Measurements from ENCODE around the gene CTNNA3.
"Not testable (repeated sequence)": the region's sequence is repeated elsewhere in the genome, so short reads cannot be mapped to it uniquely, and the experiment has no call there.

The CTNNA3 gene

DNA sequence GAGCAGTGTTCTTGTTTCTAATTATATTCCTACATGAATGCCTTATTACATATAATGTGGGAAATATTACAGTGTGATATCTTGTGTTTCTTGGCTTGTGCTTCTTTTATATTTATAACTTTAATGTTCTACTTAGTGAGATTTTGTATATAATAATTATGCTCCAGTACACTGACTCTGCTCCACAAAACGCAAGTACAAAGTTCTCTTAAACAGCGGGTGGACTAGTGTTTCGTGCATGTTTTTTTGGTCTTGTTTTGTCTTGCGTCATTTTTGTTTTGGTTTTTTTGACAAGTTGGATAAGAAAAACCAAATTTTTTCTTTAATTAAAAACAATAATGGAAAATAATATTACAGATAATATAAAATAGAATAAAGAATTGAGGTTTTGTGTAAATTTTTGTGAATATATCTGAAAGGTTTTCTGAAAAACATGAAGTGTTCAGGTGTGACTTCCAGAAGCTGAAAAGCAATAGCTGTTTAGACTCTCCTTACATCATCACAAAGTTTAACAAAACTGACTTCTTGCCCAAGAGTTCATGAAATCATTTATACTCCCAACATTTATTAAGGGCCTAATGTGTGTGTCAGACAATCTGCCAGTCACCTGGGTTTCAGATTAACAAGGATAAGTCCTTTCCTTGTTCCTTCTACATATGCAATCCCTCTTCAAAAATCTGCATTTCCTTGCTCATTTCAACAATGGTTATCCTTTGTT lies 438.4 kb downstream of the CTNNA3 start:
- FAIRE-seq (no peak), DNase-seq (ENCODE audit: low spot score) (no peak)

DNA sequence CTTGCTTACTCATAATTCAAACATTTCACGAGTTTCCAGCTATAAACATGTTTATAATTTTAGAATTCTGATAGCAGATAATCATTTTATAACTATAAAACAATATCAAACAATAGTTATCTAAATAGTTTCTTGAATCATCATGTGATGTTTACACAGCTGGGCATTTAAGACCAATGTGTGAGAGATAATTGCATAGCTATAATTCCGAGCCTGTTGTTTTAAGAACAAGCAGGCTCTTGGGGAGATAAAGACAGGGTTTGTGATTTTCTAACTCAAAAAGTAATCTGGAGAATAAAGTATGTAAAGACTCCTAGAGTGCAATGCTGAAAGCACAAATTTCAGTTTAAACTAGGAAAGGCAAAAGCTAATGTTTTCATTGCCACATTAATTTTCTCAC lies 439.0 kb downstream of the CTNNA3 start:
- DNase-seq (ENCODE audit: low spot score): no peak
- FAIRE-seq: no peak

- DNase-seq (ENCODE audit: low spot score): no peak
- FAIRE-seq: no peak
These were observed 445.3 kb downstream of the CTNNA3 start for GRCh38 chr10:67250686-67251085.

DNA sequence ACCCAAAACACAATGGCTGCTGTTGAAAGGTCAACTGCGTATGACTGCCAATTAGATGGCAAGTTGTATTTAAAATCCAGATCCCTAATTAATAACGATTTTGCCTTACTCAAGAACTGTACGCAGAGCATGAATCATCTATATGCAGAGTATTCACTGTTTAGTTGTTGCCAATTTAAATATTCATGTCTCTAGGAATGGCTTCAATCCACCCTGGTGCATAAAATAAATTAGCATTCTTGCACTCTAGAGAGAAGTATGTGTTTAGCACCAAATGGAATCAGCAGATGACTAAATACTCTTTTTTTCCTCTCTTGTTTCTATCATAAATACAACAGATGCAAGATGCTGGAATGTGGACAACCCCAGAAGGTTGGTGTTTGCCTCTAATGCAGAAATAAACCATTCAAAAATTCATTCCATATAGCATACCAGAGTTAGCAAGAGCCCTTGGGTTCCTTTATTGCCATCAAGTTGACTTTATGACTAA lies 449.9 kb downstream of the CTNNA3 start:
- no peak for DNase-seq (ENCODE audit: low spot score)
- no peak for FAIRE-seq

DNA sequence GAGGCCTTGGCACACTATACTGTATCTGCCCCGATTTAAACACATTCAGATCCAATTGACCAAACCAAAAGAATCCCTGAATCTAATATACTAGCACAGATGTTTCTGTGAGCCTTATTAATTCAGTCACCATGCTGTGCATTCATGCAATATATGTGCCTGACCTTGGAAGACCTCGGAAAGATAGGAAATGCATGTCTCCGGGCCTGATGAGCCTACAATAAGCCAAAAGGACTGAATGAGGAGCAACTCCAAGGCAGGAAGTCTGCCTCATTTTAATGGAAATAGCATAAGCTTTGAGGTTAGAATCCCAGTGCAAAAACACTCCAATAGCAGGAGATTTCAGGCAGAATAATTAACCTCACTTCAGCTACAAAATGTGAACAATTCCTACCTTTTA lies 453.5 kb downstream of the CTNNA3 start:
- FAIRE-seq: no peak
- no peak for DNase-seq (ENCODE audit: low spot score)

GRCh38 chr10:67241451-67241850 lies 454.5 kb downstream of the CTNNA3 start:
- no peak for FAIRE-seq
- DNase-seq (ENCODE audit: low spot score): no peak

DNA sequence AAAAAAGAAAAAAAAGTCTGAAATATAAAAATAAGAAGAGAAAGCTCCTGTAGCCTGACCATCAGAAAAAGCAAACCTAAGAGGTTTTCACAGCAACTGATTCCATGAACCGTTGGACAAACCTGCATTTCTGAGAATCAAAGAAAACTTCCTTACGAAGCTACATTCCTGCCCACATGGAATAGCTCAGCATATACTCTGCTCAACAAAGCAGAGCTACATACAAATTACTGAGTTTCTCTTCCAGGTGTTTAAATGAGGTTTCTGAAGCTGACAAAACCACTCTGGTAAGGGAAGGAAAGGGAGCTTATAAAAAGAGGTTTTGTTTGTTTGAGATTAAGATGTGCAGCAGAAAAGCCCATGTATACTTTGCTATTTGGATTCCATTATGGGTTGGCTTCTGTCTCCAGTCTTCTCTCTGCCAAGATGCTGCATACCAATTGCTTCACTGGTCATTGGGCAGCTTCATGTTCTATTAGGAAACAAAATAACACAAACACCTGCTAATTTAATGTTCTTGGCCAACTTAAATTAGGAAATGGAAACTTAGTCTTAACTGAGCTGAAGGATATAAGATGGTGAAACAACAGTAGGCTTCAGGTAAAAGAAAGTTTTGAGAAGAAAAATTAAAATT lies 456.0 kb downstream of the CTNNA3 start:
- no peak for FAIRE-seq

DNA sequence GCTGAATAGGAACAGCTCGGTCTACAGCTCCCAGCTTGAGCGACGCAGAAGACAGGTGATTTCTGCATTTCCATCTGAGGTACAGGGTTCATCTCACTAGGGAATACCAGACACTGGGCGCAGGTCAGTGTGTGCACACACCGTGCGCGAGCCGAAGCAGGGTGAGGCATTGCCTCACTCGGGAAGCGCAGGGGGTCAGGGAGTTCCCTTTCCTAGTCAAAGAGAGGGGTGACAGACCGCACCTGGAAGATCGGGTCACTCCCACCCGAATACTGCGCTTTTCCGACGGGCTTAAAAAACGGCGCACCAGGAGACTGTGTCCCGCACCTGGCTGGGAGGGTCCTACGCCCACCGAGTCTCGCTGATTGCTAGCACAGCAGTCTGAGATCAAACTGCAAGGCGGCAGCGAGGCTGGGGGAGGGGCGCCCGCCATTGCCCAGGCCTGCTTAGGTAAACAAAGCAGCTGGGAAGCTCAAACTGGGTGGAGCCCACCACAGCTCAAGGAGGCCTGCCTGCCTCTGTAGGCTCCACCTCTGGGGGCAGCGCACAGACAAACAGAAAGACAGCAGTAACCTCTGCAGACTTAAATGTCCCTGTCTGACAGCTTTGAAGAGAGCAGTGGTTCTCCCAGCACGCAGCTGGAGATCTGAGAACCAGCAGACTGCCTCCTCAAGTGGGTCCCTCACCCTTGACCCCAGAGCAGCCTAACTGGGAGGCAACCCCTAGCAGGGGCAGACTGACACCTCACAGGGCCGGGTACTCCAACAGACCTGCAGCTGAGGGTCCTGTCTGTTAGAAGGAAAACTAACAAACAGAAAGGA lies 465.1 kb downstream of the CTNNA3 start:
- not testable (repeated sequence) for FAIRE-seq; DNase-seq (ENCODE audit: low spot score)

More for the DNA sequence above, 456.0 kb downstream of the CTNNA3 start:
- no peak for DNase-seq (ENCODE audit: low spot score)

DNA sequence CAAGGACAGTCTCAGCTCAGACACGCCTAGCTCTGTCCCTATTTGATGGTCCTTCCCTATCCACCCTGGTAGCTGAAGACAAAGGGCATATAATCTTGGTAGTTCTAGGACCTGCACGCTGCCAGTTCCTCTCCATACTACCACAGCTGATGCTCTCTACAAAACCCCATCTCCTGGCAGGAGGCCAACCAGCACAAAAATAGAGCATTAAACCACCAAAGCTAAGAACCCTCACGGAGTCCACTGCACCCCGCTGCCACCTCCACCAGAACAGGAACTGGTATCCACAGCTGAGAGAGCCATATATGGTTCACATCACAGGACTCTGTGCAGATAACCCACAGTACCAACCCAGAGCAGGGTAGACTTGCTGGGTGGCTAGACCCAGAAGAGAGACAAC lies 470.8 kb downstream of the CTNNA3 start:
- no peak for FAIRE-seq
- no peak for DNase-seq (ENCODE audit: low spot score)

DNA sequence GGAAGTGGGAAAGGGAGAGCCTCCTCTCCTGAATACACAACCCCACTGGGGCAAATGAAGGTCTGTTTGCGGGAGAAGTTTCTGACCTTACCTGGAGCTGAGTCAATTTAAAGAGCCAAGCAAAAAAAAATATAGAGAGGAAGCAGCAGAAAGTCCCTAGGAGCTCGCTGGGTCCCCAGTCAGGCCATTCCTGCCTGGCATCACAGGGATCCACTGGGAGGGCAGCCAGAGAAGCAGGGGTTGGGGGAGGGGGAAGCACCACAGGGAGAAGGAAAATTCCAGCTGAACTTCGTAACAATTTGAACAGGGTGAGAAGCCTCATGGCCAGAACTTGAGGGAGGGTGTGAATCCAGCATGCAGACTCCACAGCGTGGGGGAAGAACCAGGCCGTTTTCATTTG lies 471.4 kb downstream of the CTNNA3 start:
- FAIRE-seq (no peak), DNase-seq (ENCODE audit: low spot score) (no peak)

- DNase-seq (ENCODE audit: low spot score): no peak
- no peak for FAIRE-seq
These were observed 473.1 kb downstream of the CTNNA3 start for GRCh38 chr10:67222934-67223333.

GRCh38 chr10:67221939-67222494 lies 474.0 kb downstream of the CTNNA3 start:
- DNase-seq (ENCODE audit: low spot score) (no peak), FAIRE-seq (no peak)

DNA sequence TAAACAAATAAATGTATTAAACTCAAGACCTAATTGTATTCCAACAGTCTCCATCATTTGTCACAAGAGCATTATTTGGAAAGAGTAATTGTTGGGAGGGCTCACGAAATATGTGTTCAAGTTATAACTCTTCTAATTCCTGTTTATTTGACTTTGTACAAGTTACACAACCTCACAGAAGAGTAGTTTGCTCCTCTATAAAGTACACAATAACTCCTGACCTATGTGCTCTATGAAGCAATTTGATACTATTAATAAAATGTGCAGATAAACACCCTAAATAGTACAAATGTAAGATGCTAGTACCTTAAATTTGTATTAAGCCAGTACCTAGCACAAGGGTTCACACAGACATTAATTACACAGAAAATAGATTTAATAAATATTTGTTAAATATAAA lies 484.3 kb downstream of the CTNNA3 start:
- no peak for FAIRE-seq
- DNase-seq (ENCODE audit: low spot score): no peak

DNA sequence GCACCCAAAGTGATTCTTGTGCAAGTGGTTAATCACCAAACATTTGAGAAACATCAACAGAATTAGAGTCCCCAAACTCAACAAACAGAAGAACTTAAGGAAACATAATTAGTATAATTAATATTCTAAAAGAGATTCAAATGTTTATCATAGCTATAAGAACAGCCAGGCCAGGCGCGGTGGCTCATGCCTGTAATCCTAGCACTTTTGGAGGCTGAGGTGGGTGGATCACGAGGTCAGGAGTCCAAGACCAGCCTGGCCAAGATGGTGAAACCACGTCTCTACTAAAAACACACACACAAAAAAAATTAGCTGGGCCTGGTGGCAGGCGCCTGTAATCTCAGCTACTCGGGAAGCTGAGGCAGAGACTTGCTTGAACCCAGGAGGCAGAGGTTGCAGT lies 488.1 kb downstream of the CTNNA3 start:
- FAIRE-seq; DNase-seq (ENCODE audit: low spot score): not testable (repeated sequence)

DNA sequence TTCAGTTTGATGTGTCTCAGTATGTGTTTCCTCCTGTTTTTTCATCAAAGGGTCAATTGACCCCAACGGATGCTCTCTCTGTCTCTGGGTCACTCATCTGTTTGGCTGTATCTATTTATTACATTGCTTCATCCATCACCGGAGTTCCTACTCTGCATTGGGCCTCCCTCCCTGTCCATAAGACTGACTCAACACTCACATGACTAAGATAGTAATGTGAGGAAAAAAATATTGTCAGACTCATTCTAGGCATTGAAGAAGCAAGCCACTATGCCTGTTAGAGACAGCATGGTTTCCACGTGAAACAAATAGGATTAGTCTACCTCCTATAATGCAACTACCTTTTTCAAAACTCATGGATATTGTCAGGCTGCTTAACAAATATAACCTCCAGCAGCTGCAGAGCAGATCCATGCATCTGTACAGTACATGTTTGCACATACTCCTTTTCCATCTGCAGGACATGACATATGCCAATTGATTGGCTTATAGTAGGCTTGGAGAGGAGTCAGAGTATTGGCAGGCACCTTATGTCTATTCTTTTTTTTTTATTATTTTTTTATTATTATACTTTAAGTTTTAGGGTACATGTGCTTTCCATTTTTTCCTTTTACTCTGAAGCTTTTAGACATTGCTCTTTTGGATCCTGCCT lies 495.0 kb downstream of the CTNNA3 start:
- DNase-seq (ENCODE audit: low spot score) (no peak), FAIRE-seq (no peak)

DNA sequence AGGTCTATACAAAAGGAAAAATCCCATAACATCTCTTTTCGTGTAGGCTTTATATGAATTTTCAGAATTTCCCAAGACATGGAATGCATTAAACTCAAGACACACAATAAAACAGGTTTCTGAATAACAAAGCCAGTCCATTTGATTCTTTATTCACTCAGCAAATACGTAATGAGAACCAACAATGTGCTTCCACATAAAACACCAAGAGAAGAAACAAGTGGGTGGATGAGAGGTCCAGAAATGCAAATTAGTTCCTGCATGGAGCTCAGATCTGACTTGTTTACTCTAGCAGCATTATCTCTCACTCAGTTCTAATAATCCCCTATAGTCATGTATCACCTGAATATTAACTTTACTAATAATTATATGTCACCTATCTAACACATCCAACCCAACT lies 520.6 kb downstream of the CTNNA3 start:
- DNase-seq (ENCODE audit: low spot score) (no peak), FAIRE-seq (no peak)

GRCh38 chr10:67173787-67174186 lies 522.2 kb downstream of the CTNNA3 start:
- no peak for DNase-seq (ENCODE audit: low spot score)
- FAIRE-seq: no peak

- FAIRE-seq (no peak), DNase-seq (ENCODE audit: low spot score) (no peak)
These were observed 524.0 kb downstream of the CTNNA3 start for GRCh38 chr10:67171970-67172369.

- FAIRE-seq: no peak
- DNase-seq (ENCODE audit: low spot score): no peak
These were observed 539.8 kb downstream of the CTNNA3 start for GRCh38 chr10:67156239-67156638.

DNA sequence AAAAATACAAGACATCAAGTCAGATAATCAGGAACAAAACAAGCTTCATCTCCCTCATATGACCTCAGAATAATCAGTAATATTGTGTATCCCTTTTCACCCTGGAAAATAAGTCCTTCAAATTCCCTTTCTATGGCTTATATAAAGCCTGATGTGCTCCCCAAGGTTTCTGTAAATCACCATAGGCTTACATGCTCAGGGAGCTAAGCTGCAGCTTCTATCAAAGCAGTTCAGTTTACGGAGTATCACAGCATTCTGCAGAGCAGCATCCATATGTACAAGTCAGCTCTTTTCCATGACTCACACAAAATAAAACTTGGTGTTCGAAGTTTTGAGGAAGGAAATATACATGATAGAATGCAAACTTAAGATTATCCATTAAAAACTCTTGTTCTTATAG lies 544.5 kb downstream of the CTNNA3 start:
- FAIRE-seq (no peak), DNase-seq (ENCODE audit: low spot score) (no peak)

GRCh38 chr10:67144530-67144929 lies 551.5 kb downstream of the CTNNA3 start:
- DNase-seq (ENCODE audit: low spot score) (no peak), FAIRE-seq (no peak)
